ENCODE data around the gene DNMBP. TPM values are rescaled to one million over a fixed set of nuclear protein-coding genes. Genes with fewer than 3 reads are reported as not detected.

Gene DNMBP
- total RNA-seq, 4 donors from 2014 or later, result 9.5 to 15.8 (median 11.4) TPM

GRCh38 chr10:99917963-99918825, 91.6 kb downstream of the DNMBP start:
- intact Hi-C loops (cut with DNase I), result no loop called here
- no peaks in the 10 kb centered on the region for H3K9me3 ChIP-seq
- H3K36me3 ChIP-seq, result no peaks in the 10 kb centered on the region
- no peaks in the 10 kb centered on the region for H3K27me3 ChIP-seq
- peak overlapping the region in 3 of 4 donors; percentile 28 to 53 (median 28) for H3K4me3 ChIP-seq
- no peak for TF ChIP-seq CTCF (IDR thresholded peaks at IDR 0.05)
- DNase-seq, result no peak
- peaks cover 7 to 64% (median 21%) of the 10 kb centered on the region in 3 donors for H3K4me1 ChIP-seq
- 12 to 25% methylated on average over 10 of the region's 10 CpGs for WGBS, 2 donors
- peak overlapping the region; percentile 69 to 80 (median 75) for H3K27ac ChIP-seq

GRCh38 chr10:99916776-99917175, 93.0 kb downstream of the DNMBP start:
- no peak overlapping the region for H3K4me3 ChIP-seq
- no peaks in the 10 kb centered on the region for H3K36me3 ChIP-seq
- TF ChIP-seq CTCF (IDR thresholded peaks at IDR 0.05) (no peak), POLR2A (IDR thresholded peaks at IDR 0.05) (no peak)
- WGBS, 2 donors, result 89 to 95% methylated on average over 5 of the region's 5 CpGs
- DNase-seq, result no peak
- intact Hi-C loops (cut with DNase I), result no loop called here
- H3K4me1 ChIP-seq, result peaks cover 7 to 66% (median 21%) of the 10 kb centered on the region in 3 donors
- no peaks in the 10 kb centered on the region for H3K27me3 ChIP-seq
- H3K9me3 ChIP-seq, result no peaks in the 10 kb centered on the region
- no peak overlapping the region for H3K27ac ChIP-seq

- DNase-seq, result no peak
- intact Hi-C loops (cut with DNase I), result no loop called here
- Histone ChIP-seq H3K27ac (no peak overlapping the region), H3K36me3 (no peaks in the 10 kb centered on the region), H3K4me3 (no peak overlapping the region), H3K27me3 (no peaks in the 10 kb centered on the region), H3K4me1 (peaks cover 7 to 53% (median 10%) of the 10 kb centered on the region in 3 donors), H3K9me3 (no peaks in the 10 kb centered on the region)
- TF ChIP-seq POLR2A (IDR thresholded peaks at IDR 0.05) (no peak), CTCF (IDR thresholded peaks at IDR 0.05) (no peak)
- 93 to 95% methylated on average over 6 of the region's 6 CpGs for WGBS, 2 donors
Measured at GRCh38 chr10:99915414-99915813, 94.3 kb downstream of the DNMBP start.

GRCh38 chr10:99914236-99914635, 95.5 kb downstream of the DNMBP start:
- Histone ChIP-seq H3K4me3 (peak overlapping the region in 1 of 4 donors; percentile 12), H3K27me3 (no peaks in the 10 kb centered on the region), H3K9me3 (no peaks in the 10 kb centered on the region), H3K4me1 (peaks cover 7 to 53% (median 8%) of the 10 kb centered on the region in 3 donors), H3K27ac (peak overlapping the region in 2 of 4 donors; percentile 48 to 62), H3K36me3 (no peaks in the 10 kb centered on the region)
- no peak for DNase-seq
- TF ChIP-seq CTCF (IDR thresholded peaks at IDR 0.05) (no peak), POLR2A (IDR thresholded peaks at IDR 0.05) (no peak)
- intact Hi-C loops (cut with DNase I), result no loop called here
- 61 to 67% methylated on average over 3 of the region's 3 CpGs for whole genome bisulfite sequencing, 2 donors

- H3K27ac ChIP-seq, result peak overlapping the region in 2 of 4 donors; percentile 48 to 62
- no peak for DNase-seq
- intact Hi-C loops (cut with DNase I), result no loop called here
Measured at GRCh38 chr10:99913831-99914235, 95.9 kb downstream of the DNMBP start.

More at GRCh38 chr10:99913831-99914235, 95.9 kb downstream of the DNMBP start:
- H3K9me3 ChIP-seq, result no peaks in the 10 kb centered on the region
- peaks cover 0 to 4% (median under 1%) of the 10 kb centered on the region in 3 donors for H3K36me3 ChIP-seq
- H3K27me3 ChIP-seq, result no peaks in the 10 kb centered on the region
- no peak for TF ChIP-seq POLR2A (IDR thresholded peaks at IDR 0.05)
- peak in 2 of 6 experiments; percentile 13 to 15 for TF ChIP-seq CTCF (IDR thresholded peaks at IDR 0.05)
- H3K4me1 ChIP-seq, result peaks cover 7 to 51% (median 8%) of the 10 kb centered on the region in 3 donors
- WGBS, 2 donors, result 29 to 60% methylated on average over 6 to 9 of the region's 9 CpGs
- H3K4me3 ChIP-seq, result peak overlapping the region in 3 of 4 donors; percentile 12 to 17 (median 13)
